Breast epithelium (tissue), 4 donors: ENCODE results near the gene NBEAL2. TPM values are rescaled to one million over a fixed set of nuclear protein-coding genes. Genes with fewer than 3 reads are reported as not detected.

ENCODE experiments used
- DNase-seq, 2 donors: peaks; one replicate each; pipeline ENCODE4 v3.0.0-alpha.2; 2019; ENCODE audit warnings: low spot score in 2 of 2
- H3K27ac ChIP-seq, 2 donors: fragments of 200-600 bp; sonication (generic) in 1 of 2; one replicate each; pipeline ENCODE4 v1.5.1; 2016 to 2019; ENCODE audit warnings: mild to moderate bottlenecking in 1 of 2
- H3K27me3 ChIP-seq, 2 donors: fragments of 200-600 bp; sonication (generic) in 1 of 2; one replicate each; pipeline versions ENCODE4 v1.5.1 to v1.6.0; 2017 to 2019; ENCODE audit warnings: control low read depth in 1 of 2, mild to moderate bottlenecking in 1 of 2
- H3K36me3 ChIP-seq: fragments of 200-600 bp; one replicate; pipeline ENCODE4 v1.5.1; 2019
- H3K4me1 ChIP-seq, 2 donors: fragments of 200-600 bp; sonication (generic); one replicate each; pipeline ENCODE4 v1.5.1; 2016 to 2019; ENCODE audit warnings: control low read depth in 1 of 2
- H3K4me3 ChIP-seq, 3 donors: fragments of 200-600 bp; sonication (generic); 1 replicate in 2 of 3; 2 replicates in 1 of 3; pipeline ENCODE4 v1.5.1; 2016 to 2019; ENCODE audit warnings: mild to moderate bottlenecking in 3 of 3, moderate library complexity in 2 of 3
- H3K9me3 ChIP-seq, 2 donors: fragments of 200-600 bp; sonication (generic) in 1 of 2; one replicate each; pipeline ENCODE4 v1.5.1; 2016 to 2019; ENCODE audit warnings: control low read depth in 1 of 2
- CTCF ChIP-seq, 3 donors: fragments of 450-650 bp; IDR thresholded peaks; one replicate each; pipeline ENCODE4 v1.5.1; 2016 to 2017; ENCODE audit warnings: antibody characterized with exemption in 3 of 3, mild to moderate bottlenecking in 3 of 3, moderate library complexity in 3 of 3
- POLR2A ChIP-seq: fragments of 450-650 bp; IDR thresholded peaks from one replicate; pipeline ENCODE4 v1.6.1; 2016; ENCODE audit warnings: antibody characterized with exemption, mild to moderate bottlenecking, moderate library complexity
- POLR2AphosphoS5 ChIP-seq, 3 donors: sonication (generic); formaldehyde crosslinking; IDR thresholded peaks; one replicate each; pipeline ENCODE4 v1.6.1; 2017; ENCODE audit warnings: antibody characterized with exemption in 3 of 3
- intact Hi-C: fragments of 100-400 bp; cut with DNase I; formaldehyde crosslinking; loops from one replicate; pipeline ENCODE4 v1.15.1; 2023; ENCODE audit warnings: low total_unique reads
- total RNA-seq, 3 donors: library from RNA; depleted of rRNA; stranded (reverse); fragments of >200 nt; gene quantifications; one replicate each; pipeline ENCODE4 v1.1.0, GENCODE V29; 2016

The NBEAL2 gene
- total RNA-seq, 3 donors from 2014 or later: 16.8 to 58.3 (median 54.4) TPM

- Histone ChIP-seq H3K4me1 (no peaks in the 10 kb centered on the region), H3K4me3 (no peak overlapping the region), H3K27me3 (no peaks in the 10 kb centered on the region), H3K36me3 (peaks cover 11% of the 10 kb centered on the region), H3K27ac (no peak overlapping the region), H3K9me3 (no peaks in the 10 kb centered on the region)
- DNase-seq: no peak
- no peak for TF ChIP-seq POLR2A
- TF ChIP-seq POLR2AphosphoS5 (IDR thresholded peaks at IDR 0.05): no peak
- TF ChIP-seq CTCF (IDR thresholded peaks at IDR 0.05): no peak
- intact Hi-C loops: no loop called here
These were observed 20.2 kb downstream of the NBEAL2 start for GRCh38 chr3:46999516-47000197.

- no peaks in the 10 kb centered on the region for H3K27me3 ChIP-seq
These were observed 20.8 kb downstream of the NBEAL2 start for GRCh38 chr3:47000198-47000815.

GRCh38 chr3:47000922-47001730, 21.7 kb downstream of the NBEAL2 start:
- no peak for TF ChIP-seq POLR2AphosphoS5 (IDR thresholded peaks at IDR 0.05)
- no peak for TF ChIP-seq CTCF (IDR thresholded peaks at IDR 0.05)
- no peak for TF ChIP-seq POLR2A
- Histone ChIP-seq H3K27me3 (no peaks in the 10 kb centered on the region), H3K36me3 (peaks cover 11% of the 10 kb centered on the region), H3K4me1 (no peaks in the 10 kb centered on the region), H3K27ac (no peak overlapping the region), H3K9me3 (no peaks in the 10 kb centered on the region), H3K4me3 (no peak overlapping the region)
- no peak for DNase-seq
- intact Hi-C loops: no loop called here

More at GRCh38 chr3:47000198-47000815, 20.8 kb downstream of the NBEAL2 start:
- no peak overlapping the region for H3K27ac ChIP-seq
- H3K9me3 ChIP-seq: no peaks in the 10 kb centered on the region
- DNase-seq: no peak
- no peak for TF ChIP-seq POLR2A
- peaks cover 11% of the 10 kb centered on the region for H3K36me3 ChIP-seq
- no peak overlapping the region for H3K4me3 ChIP-seq
- H3K4me1 ChIP-seq: no peaks in the 10 kb centered on the region
- intact Hi-C loops: no loop called here

- no peak for DNase-seq
- H3K9me3 ChIP-seq: no peaks in the 10 kb centered on the region
- H3K36me3 ChIP-seq: peaks cover 11% of the 10 kb centered on the region
- H3K27me3 ChIP-seq: no peaks in the 10 kb centered on the region
- intact Hi-C loops: no loop called here
- TF ChIP-seq POLR2AphosphoS5 (IDR thresholded peaks at IDR 0.05) (no peak), POLR2A (no peak), CTCF (IDR thresholded peaks at IDR 0.05) (no peak)
- no peak overlapping the region for H3K4me3 ChIP-seq
- no peak overlapping the region for H3K27ac ChIP-seq
- H3K4me1 ChIP-seq: no peaks in the 10 kb centered on the region
These were observed 22.3 kb downstream of the NBEAL2 start for GRCh38 chr3:47001731-47002170.

GRCh38 chr3:47002171-47003055, 22.9 kb downstream of the NBEAL2 start:
- Histone ChIP-seq H3K27me3 (no peaks in the 10 kb centered on the region), H3K36me3 (peaks cover 11% of the 10 kb centered on the region), H3K4me1 (no peaks in the 10 kb centered on the region), H3K27ac (no peak overlapping the region), H3K9me3 (no peaks in the 10 kb centered on the region), H3K4me3 (no peak overlapping the region)
- no peak for TF ChIP-seq POLR2A
- TF ChIP-seq POLR2AphosphoS5 (IDR thresholded peaks at IDR 0.05): no peak
- TF ChIP-seq CTCF (IDR thresholded peaks at IDR 0.05): no peak
- peak in 1 of 2 donors; percentile 44 for DNase-seq
- intact Hi-C loops: no loop called here
